Astrocyte of the spinal cord (primary cell): Measurements from ENCODE around the gene SGIP1.
"Not testable (repeated sequence)": the region's sequence is repeated elsewhere in the genome, so short reads cannot be mapped to it uniquely, and the experiment has no call there.

ENCODE experiments used
- DNase-seq: peaks from one replicate; pipeline ENCODE4 v3.0.0; 2011; ENCODE audit warnings: low read depth, low spot score
- H3K4me3 ChIP-seq: 2 replicates; pipeline ENCODE4 v1.5.1; 2011; ENCODE audit warnings: low read depth, mild to moderate bottlenecking, low read length, moderate library complexity
- in situ Hi-C: cut with HindIII; loops from 2 replicates; pipeline ENCODE4 v1.10.0; 2017; ENCODE audit warnings: low sequenced_read_pairs
- TF ChIP-seq, protein P1 (sequence below): IDR thresholded peaks from 2 replicates; pipeline ENCODE4 v1.5.1; 2012; ENCODE audit warnings: low read depth, mild to moderate bottlenecking, low read length, inconsistent platforms

The SGIP1 gene

DNA sequence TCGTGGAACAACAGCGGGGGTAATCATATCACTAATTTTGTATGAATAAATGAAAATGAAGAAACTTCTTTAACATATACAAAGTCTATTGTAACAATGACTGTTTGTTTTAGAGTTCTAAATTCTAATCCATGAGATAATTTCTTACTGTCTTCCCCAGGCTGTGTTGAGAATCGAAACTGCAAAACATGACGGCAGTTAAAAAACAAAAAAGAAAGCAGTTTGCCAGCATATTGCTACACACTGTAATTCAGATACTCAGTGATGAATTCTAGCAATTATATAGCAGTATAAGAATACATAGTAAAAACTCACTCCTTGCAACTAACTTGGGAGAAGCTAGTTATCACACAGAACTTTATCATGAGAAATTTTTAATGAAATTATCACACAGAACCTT, 245.0 kb downstream of the SGIP1 start:
- TF ChIP-seq, protein P1, sequence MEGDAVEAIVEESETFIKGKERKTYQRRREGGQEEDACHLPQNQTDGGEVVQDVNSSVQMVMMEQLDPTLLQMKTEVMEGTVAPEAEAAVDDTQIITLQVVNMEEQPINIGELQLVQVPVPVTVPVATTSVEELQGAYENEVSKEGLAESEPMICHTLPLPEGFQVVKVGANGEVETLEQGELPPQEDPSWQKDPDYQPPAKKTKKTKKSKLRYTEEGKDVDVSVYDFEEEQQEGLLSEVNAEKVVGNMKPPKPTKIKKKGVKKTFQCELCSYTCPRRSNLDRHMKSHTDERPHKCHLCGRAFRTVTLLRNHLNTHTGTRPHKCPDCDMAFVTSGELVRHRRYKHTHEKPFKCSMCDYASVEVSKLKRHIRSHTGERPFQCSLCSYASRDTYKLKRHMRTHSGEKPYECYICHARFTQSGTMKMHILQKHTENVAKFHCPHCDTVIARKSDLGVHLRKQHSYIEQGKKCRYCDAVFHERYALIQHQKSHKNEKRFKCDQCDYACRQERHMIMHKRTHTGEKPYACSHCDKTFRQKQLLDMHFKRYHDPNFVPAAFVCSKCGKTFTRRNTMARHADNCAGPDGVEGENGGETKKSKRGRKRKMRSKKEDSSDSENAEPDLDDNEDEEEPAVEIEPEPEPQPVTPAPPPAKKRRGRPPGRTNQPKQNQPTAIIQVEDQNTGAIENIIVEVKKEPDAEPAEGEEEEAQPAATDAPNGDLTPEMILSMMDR: no peak
- in situ Hi-C loops: no loop called here
- H3K4me3 ChIP-seq: no peak overlapping the region
- DNase-seq: no peak

DNA sequence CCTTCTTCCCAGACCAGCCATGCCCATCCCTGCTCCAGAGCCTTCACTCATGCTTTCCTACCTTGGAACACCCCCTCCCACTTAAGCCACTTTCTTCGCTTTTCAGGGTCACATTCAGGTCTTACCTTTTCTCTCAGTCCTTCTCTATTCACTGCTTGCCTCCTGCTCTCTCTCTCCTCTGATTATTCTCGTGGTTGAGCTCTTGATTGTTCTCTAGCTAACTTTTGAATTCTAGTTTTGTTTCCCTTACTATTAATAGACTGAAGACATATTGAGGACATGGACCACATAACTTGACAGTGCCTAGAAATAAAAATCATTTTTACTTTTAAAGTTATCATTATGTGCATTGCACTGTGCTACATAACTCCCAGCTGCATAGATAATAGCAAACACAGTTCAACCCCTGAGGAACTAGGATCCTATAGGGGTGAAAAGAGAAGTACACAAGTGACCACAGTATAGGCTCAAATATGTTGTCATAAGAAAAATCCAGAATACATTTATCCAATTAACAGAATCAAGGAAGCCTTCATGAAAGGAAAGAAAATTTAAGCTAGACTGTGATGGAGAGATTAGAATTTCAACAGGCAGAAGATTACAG, 245.6 kb downstream of the SGIP1 start:
- no peak overlapping the region for H3K4me3 ChIP-seq
- in situ Hi-C loops: no loop called here
- no peak for DNase-seq
- TF ChIP-seq, protein P1: no peak

DNA sequence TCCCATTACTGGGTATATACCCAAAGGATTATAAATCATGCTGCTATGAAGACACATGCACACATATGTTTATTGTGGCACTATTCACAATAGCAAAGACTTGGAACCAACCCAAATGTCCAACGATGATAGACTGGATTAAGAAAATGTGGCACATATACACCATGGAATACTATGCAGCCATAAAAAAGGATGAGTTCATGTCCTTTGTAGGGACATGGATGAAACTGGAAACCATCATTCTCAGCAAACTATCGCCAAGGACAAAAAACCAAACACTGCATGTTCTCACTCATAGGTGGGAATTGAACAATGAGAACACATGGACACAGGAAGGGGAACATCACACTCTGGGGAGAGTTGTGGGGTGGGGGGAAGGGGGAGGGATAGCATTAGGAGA, 251.8 kb downstream of the SGIP1 start:
- DNase-seq, H3K4me3 ChIP-seq, in situ Hi-C loops: not testable (repeated sequence)

DNA sequence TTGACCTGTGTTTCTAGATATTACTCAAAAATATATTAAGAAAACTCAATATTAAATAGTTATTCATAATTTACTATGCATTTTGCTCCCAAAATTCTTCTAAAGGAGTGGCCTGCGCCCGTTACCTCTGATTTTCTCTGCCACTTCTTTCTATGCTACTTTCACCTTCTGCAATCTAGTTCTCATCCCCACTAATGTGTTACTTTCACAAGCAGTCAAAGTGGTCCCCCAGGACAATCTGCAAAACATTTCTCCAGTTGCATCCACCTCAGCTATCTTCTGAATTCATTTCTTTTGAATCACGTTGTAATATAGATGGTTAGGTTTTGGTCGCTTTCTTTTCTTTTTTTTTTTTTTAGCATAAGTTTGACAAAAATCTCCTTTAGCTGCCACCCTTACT, 253.7 kb downstream of the SGIP1 start:
- in situ Hi-C loops: no loop called here
- DNase-seq: no peak
- no peak overlapping the region for H3K4me3 ChIP-seq
- TF ChIP-seq, protein P1: no peak

DNA sequence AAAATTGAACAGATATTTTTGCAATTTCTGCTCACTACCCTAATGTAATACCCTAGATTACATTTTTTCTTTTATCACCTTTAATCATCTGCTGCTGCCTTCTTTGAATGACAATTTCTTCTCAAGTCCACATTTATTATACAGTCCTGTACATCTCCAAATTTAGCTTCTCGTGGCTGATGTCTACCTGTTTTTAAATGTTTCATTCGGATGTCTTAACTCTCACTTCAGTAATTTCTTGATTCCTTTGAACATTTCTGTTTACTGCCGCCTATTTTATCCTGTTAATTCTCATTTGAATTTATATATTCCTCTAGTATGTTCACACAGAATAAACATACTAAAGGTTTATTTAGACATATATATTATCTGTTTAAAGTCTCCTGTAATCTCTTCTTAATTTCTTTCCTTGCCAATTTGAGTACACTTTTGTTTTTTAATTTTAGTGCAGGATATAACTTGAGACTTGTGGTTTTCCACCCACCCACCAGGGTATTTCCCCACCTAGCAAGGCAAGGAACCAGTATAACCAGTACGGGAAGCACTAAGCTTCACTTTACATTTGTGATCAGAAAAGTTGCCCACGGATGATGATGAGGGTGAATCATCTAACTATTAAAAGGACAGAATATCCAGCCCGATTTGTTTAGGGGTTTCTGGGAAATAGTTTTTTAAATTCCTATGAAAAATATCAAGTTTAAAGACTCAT, 254.4 kb downstream of the SGIP1 start:
- no peak overlapping the region for H3K4me3 ChIP-seq
- TF ChIP-seq, protein P1: no peak
- in situ Hi-C loops: no loop called here
- DNase-seq: no peak

DNA sequence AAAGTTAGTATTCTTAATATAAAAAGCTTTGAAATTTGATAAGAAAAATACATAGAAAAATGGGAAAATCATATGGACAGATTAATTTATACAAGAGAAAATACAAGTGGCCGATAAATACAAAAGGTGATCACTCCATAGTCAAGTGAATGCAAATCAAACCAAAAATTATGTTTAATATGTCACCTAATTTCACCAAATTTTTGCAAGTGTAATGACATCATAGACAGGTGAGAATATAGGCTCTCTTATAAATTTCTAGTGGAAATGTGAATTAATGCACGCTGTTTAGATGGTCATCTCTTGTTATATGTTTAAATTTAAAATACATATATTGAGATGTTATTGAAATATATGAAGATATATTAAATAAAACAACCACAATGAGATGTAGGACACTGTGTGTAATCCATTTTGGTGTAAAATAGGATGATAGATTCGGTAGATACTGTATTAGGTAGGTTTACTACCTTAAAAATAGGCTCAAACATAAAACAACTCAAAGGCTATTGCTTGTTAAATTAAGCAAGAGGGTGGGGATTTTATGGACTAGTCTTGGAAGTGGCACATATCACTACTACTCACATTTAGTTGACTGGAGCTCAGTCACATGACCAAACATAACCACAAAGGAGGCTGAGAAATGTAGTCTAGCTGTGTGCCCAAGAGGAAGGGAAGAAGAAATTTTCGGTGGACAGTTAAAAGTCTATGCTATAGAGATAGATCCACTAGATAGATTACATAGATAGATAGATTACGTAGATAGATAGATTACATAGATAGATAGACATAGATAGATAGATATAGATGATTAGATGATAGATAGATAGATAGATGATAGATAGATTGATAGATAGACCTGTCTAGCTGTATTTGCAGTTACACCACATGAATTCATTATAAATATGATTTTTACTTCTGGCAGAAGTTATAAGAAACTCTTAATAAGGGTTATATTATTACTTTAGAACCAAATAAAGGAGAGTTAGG, 258.0 kb downstream of the SGIP1 start:
- TF ChIP-seq, protein P1: no peak
- no peak for DNase-seq
- in situ Hi-C loops: no loop called here
- H3K4me3 ChIP-seq: no peak overlapping the region

DNA sequence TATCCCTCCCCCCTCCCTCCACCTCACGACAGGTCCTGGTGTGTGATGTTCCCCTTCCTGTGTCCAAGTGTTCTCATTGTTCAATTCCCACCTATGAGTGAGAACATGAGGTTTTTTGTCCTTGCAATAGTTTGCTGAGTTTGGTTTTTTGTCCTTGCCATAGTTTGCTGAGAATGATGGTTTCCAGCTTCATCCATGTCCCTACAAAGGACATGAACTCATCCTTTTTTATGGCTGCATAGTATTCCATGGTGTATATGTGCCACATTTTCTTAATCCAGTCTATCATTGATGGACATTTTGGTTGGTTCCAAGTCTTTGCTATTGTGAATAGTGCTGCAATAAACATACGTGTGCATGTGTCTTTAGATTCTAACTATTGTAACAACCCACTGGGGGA, 261.9 kb downstream of the SGIP1 start:
- DNase-seq, in situ Hi-C loops: not testable (repeated sequence)

More for the DNA sequence above, 261.9 kb downstream of the SGIP1 start:
- H3K4me3 ChIP-seq: not testable (repeated sequence)
